Measurements from ENCODE around the gene HOXA9. TPM values are rescaled to one million over a fixed set of nuclear protein-coding genes. Genes with fewer than 3 reads are reported as not detected.

Gene HOXA9
- total RNA-seq, 1 experiment from 2014 or later: 16.7 TPM

- ChIA-PET CTCF (interaction anchor here (0.7 kb wide), 1 partner anchor 307 kb away, joined by 3 read pairs; no protein-coding TSS in a partner anchor), POLR2A (no interaction called here)
- no peak overlapping the region for H3K27ac Mint-ChIP-seq (ENCODE audit: unreplicated experiment)
- peaks cover 20% of the 10 kb centered on the region for H3K36me3 Mint-ChIP-seq (ENCODE audit: insufficient read depth, unreplicated experiment)
- no peak for TF ChIP-seq CTCF (IDR thresholded peaks at IDR 0.05; ENCODE audit: insufficient read depth in 1 of 2, low read depth in 1 of 2, low read length in 1 of 2, severe bottlenecking in 1 of 2, unreplicated experiment in 1 of 2)
- intact Hi-C loops (cut with micrococcal nuclease; ENCODE audit: unreplicated experiment): no loop called here
- peaks cover 8% of the 10 kb centered on the region for H3K4me1 Mint-ChIP-seq (ENCODE audit: low read depth, unreplicated experiment)
- H3K27me3 ChIP-seq (replicated peaks; ENCODE audit: control insufficient read depth, insufficient read depth, low read length): no peaks in the 10 kb centered on the region
- H3K9me3 Mint-ChIP-seq (ENCODE audit: unreplicated experiment): no peaks in the 10 kb centered on the region
- DNase-seq: peak in 1 of 2 experiments; percentile 17
- no peaks in the 10 kb centered on the region for H3K27me3 Mint-ChIP-seq (ENCODE audit: insufficient read depth, unreplicated experiment)
- H3K36me3 ChIP-seq (ENCODE audit: control insufficient read depth, insufficient read depth, low read length): no peaks in the 10 kb centered on the region; the same call in 1 of the 2 replicates
- no peaks in the 10 kb centered on the region for H3K9me3 ChIP-seq
- BruUV-seq (replicated peaks): no TSS peak
- H3K4me3 Mint-ChIP-seq (ENCODE audit: unreplicated experiment): no peak overlapping the region
- H3K4me3 ChIP-seq (ENCODE audit: low read depth, low read length): no peak overlapping the region
- peaks cover 7% of the 10 kb centered on the region for H3K4me1 ChIP-seq
Observed at GRCh38 chr7:27158436-27159265, 6.7 kb downstream of the HOXA9 start.

GRCh38 chr7:27157702-27158431 lies 7.5 kb downstream of the HOXA9 start:
- TF ChIP-seq CTCF (IDR thresholded peaks at IDR 0.05; ENCODE audit: insufficient read depth in 1 of 2, low read depth in 1 of 2, low read length in 1 of 2, severe bottlenecking in 1 of 2, unreplicated experiment in 1 of 2): no peak
- Mint-ChIP-seq H3K9me3 (ENCODE audit: unreplicated experiment) (no peaks in the 10 kb centered on the region), H3K27me3 (ENCODE audit: insufficient read depth, unreplicated experiment) (no peaks in the 10 kb centered on the region), H3K4me3 (ENCODE audit: unreplicated experiment) (peak overlapping the region; percentile 93), H3K36me3 (ENCODE audit: insufficient read depth, unreplicated experiment) (peaks cover 20% of the 10 kb centered on the region), H3K4me1 (ENCODE audit: low read depth, unreplicated experiment) (peaks cover 7% of the 10 kb centered on the region), H3K27ac (ENCODE audit: unreplicated experiment) (no peak overlapping the region)
- POLR2A ChIA-PET: no interaction called here
- DNase-seq: peak in 1 of 2 experiments; percentile 29
- Histone ChIP-seq H3K4me1 (peaks cover 7% of the 10 kb centered on the region), H3K36me3 (ENCODE audit: control insufficient read depth, insufficient read depth, low read length) (no peaks in the 10 kb centered on the region; the same call in 1 of the 2 replicates), H3K4me3 (ENCODE audit: low read depth, low read length) (no peak overlapping the region), H3K9me3 (no peaks in the 10 kb centered on the region), H3K27me3 (replicated peaks; ENCODE audit: control insufficient read depth, insufficient read depth, low read length) (no peaks in the 10 kb centered on the region)
- CTCF ChIA-PET: interaction anchor here (1.3 kb wide), 1 partner anchor 10 kb away, joined by 5 read pairs; no protein-coding TSS in a partner anchor
- intact Hi-C loops (cut with micrococcal nuclease; ENCODE audit: unreplicated experiment): no loop called here
- no TSS peak for BruUV-seq (replicated peaks)

All from Caco-2 (cell line).